Activated CD4-positive, alpha-beta T cell treated with anti-CD3 and anti-CD28 coated beads, Interleukin-2, amount 50 U/mL, for 48 hours (primary cell): ENCODE results near the gene CDH13.

ENCODE experiments used
- DNase-seq, 2 experiments: peaks; one replicate each; pipeline ENCODE4 v3.0.0-alpha.2; 2020

The CDH13 gene

GRCh38 chr16:83743720-83744119, 1117.0 kb downstream of the CDH13 start:
- no peak for DNase-seq

- no peak for DNase-seq
Observed at GRCh38 chr16:83744441-83744981, 1117.7 kb downstream of the CDH13 start.

DNA sequence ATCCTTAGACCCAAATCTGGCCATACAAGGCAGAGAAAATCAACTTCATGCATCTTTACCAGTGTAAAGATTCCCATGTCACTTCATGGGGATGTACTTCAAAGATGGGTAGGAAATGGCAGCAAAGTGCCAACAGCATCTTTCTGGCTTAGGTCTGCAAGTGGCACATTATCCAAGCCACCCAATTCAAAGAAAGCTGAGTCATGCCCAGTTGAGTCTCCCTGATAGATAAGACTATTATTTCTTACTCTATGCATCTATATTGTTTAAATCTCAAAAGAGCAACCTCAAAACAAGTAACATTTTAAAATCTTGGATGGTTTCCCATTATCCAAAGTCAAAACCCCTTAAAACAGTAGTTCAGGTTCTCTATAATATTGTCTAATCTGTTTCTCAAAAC, 1119.8 kb downstream of the CDH13 start:
- DNase-seq: no peak

GRCh38 chr16:83747936-83748335, 1121.2 kb downstream of the CDH13 start:
- no peak for DNase-seq

DNA sequence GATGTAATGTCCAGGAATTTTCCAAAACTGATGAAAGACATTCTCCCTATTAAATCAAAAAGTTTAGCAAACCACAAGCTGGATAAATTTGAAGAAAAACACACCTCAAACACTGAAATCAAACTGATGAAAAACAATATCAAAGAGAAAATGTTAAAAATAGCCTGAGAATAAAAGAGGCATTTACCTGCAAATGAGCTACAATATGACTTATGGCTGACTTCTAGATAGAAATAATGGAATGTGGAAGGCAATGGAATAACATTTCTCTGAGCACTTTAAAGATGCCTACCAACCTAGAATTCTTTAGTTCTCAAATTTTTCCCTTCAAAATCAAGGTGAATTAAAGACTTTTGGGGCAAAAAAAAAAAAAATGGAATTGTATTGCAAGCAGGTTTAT, 1128.6 kb downstream of the CDH13 start:
- DNase-seq: no peak

GRCh38 chr16:83762141-83762991, 1135.6 kb downstream of the CDH13 start:
- DNase-seq: no peak

DNA sequence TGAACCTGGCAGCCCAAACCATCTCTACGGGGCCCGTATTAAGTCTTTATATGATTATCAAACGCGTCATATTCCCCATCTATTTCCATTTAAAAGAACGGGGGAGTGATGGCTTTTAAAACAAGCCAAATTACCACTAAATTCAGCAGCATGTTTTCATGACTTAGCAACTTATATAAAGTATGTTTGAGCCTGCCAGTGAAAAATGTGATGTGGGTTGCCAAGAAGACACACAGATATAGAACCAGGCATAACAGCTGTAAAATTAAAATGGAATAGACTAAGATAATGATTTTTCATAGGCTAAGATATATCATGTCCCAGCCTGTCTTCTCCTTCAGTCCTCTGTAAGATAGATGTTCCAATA, 1136.2 kb downstream of the CDH13 start:
- DNase-seq: no peak

DNA sequence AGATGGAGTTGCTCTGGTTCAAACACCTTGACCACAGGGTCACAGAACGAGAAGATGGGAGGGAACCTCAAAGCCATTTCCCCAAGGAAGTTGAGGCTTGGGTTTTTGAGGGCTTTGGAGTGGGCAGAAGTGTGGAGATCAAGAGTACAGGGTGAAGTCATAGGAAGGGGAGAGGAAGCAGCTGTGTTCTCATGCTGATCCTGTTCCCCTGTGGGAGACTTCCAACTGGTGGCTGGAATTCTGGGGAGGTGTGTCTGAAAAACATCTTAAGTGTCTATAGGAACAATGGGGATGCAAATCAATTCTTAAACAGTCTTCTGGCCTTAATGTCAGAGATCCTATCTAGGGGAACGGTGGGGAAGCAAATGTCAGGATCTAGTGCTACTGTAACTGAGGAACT, 1142.2 kb downstream of the CDH13 start:
- DNase-seq: no peak

DNA sequence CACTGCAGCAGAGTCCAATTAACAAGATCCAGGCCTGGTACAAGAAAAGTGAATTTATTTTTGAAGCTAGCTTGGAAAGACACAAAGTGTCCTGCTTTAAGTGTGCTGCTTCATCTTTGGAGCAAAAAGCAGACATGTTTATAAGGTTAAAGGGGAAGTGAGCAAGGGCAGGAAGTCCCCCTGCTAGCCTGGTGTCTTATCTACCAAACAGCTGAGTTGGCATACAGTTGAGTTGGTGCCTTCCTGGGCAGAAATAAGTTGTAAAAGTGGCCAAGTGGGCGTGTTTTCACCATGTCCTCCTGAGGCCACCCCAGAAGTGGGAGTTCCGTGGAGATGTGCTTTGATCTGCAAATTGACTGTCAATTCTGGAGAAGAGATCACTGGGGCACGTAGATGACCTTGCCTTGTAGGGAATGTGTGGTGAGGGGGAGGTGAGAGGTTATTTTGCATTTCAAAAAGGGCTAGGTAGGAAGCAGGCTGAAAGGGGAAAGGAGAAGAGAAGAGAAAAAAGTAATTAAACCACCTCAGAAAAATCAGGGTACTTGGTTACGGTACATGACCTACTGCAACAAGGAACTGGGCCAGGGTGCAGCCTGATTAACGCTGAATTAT, 1142.7 kb downstream of the CDH13 start:
- DNase-seq: no peak

DNA sequence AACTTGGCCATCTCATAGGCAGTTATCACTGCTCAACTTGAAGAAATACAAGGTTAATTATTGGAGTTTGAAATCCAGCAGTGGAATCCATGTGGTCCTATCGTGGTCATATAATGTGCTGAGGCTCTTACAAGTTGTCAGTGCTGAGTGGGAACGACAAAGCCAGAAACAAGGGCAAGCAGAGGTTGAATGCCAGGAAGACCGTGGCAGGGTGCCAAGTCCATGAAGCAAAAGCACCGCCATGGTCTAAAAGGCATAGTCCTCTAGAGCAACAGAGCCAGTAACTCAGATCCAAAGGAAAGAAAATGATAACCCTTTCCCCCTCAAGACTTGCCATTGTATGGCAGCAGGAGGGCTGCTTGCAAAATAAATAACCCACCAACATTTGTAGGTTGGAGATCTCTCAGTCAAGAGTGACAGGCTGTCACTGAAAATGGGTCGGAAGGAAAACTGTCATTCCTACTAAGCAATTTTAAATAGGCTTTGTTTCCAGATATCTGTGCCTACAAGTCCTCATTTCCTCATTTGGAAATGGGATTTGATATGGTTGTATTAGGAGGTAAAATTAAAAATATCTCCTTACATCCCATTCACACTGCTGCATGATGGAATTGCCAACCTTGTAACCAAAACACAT, 1144.7 kb downstream of the CDH13 start:
- no peak for DNase-seq

DNA sequence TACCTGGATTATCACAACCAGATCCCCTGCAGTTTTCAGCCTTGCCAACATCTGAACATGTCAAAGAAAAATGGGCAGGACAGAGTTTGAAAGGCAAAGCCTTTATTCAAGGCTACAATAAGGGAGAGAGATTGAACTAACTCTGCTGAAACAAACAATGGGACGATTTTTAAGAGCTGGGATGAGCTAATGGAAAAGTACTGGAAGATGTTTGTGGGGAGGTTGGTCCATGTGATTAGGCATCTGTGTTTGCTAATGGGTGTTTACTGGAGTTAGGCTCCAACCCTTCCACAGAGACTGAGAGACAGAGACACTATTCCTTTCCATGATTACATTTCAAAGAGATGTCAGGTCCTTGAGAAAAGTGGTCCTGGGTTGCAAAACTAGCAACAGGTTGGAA, 1146.0 kb downstream of the CDH13 start:
- no peak for DNase-seq

DNA sequence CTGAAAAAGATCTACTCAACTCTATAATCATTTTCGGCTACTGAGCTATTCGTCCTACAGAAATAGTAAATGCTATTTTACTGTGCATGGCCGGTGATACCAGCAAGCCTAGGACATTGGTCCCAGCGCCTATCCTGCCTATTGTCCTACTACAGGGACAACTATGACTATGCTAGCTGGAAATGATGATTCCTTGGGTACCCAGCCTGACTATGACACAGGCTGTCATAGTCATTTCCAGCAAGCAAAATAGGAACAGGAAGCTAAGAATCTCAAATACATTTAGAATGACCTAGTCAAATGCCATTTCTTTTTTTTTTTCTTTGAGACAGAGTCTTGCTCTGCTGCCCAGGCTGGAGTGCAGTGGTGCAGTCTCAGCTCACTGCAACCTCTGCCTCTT, 1147.3 kb downstream of the CDH13 start:
- no peak for DNase-seq

- DNase-seq: no peak
Observed at GRCh38 chr16:83776944-83777343, 1150.2 kb downstream of the CDH13 start.

GRCh38 chr16:83779886-83780285, 1153.1 kb downstream of the CDH13 start:
- DNase-seq: no peak

GRCh38 chr16:83785455-83785854, 1158.7 kb downstream of the CDH13 start:
- no peak for DNase-seq

DNA sequence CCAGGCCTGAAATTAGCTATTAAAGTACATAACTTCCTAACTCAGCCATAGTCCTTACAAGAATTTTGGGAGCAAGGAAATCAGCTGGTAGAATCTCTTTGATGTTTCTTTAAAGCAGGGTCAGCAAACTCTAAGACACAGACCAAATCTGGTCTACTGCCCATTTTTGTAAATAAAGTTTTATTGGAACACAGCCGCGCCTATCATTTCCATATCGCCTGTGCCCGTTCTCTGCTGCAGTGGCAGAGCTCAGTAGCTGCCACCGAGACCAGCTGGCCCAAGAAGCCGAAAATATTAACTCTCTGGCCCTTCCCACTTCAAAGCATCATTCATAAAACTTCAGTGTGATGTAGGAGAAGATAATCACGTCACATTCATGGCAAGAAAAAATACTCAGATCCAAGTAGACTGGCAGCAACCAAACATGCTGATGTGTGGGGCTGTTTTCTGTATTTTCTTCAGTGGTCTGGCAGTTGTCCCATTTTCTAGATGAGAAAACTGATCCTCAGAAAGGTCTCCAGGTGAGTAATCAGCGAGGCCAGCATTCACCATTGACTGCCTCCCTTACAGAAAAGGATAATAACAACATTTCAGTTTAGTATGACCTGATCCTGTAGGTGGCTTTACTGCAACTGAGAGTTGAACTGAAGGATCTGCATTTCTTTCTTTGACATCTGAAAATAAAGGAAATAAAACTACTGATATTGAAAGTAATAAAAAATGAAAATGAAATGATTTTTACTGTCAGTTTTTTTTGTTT, 1163.1 kb downstream of the CDH13 start:
- no peak for DNase-seq

- DNase-seq: no peak
Observed at GRCh38 chr16:83791916-83792315, 1165.1 kb downstream of the CDH13 start.

GRCh38 chr16:83792391-83792790, 1165.6 kb downstream of the CDH13 start:
- DNase-seq: no peak

GRCh38 chr16:83793179-83793578, 1166.4 kb downstream of the CDH13 start:
- DNase-seq: no peak

DNA sequence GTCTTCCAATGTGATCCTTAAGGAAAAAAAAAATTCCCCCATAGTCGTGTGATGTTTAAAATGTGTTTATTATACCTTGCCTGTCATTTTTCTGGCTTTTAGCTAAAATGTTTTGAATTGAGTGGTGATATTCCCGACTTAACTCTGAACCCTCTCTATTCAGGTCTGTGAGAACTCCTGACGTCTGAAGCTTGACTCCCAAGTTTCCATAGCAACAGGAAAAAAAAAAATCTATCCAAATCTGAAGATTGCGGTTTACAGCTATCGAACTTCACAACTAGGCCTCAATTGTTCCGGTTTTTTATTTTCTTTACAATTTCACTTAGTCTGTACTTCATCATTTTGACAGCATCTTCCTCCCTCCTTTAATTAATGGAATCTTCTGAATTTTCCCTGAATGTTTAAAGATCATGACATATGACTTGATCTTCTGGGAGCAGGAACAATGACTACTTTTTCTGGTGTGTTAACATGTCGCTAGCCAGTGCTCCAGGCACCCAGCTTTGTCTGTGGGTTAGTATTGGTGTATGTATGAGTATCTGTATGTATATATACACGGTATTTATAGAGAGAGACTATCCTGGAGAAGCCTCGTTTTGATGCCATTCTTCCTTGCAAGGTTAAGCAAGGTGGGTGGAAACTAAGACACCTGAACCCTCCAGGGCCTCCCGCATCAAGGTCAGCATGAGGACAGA, 1168.2 kb downstream of the CDH13 start:
- DNase-seq: no peak

DNA sequence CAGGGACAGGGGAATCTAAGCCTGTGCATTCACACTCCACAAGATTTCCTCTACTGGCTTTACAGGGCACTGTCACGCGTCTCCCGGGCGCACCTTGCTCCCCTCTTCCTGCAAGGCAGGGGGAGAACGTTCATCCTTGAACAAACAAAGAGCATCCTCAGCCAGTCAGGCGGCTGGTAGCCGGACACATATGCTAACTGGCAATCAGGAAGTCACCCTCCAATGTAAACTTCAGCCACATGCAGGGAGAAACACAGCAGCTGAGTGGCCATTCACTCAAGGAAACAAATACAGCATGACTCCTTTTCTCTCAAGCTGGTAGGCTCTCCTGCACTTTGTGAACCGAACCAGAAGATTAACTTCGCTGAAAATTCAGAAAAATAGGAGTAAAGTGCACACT, 1170.2 kb downstream of the CDH13 start:
- no peak for DNase-seq

DNA sequence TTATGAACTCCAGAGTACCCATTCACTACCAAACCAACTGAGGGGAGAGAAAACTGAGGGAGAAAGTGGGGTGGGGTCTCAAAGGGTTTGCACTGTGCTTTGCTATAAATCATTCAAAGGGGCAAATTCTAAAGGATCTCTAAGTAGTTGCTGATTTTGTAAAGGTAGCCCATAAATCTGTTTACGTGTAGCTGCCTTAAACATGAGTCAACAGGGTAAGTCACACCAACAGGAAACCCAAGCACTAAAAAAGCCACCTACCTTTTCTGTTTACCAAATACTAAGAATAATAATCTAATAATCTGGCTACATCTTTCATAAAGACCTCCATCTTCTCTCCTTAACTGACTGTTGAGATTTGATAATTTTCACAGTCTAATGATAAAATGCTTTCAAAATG, 1172.6 kb downstream of the CDH13 start:
- DNase-seq: no peak

- DNase-seq: no peak
Observed at GRCh38 chr16:83802135-83802534, 1175.4 kb downstream of the CDH13 start.
